Activated T-helper 9 cell treated with anti-CD3 and anti-CD28 coated beads, Interleukin-2, amount 50 U/mL, for 16 hours (primary cell): ENCODE measurements around the gene MYL3.
A peak's percentile ranks its signal among the peaks of the same experiment; 100 is the strongest.

ENCODE experiments used
- DNase-seq: peaks from one replicate; pipeline ENCODE4 v3.0.0-alpha.2; 2020; ENCODE audit warnings: low read depth

Gene MYL3

DNA sequence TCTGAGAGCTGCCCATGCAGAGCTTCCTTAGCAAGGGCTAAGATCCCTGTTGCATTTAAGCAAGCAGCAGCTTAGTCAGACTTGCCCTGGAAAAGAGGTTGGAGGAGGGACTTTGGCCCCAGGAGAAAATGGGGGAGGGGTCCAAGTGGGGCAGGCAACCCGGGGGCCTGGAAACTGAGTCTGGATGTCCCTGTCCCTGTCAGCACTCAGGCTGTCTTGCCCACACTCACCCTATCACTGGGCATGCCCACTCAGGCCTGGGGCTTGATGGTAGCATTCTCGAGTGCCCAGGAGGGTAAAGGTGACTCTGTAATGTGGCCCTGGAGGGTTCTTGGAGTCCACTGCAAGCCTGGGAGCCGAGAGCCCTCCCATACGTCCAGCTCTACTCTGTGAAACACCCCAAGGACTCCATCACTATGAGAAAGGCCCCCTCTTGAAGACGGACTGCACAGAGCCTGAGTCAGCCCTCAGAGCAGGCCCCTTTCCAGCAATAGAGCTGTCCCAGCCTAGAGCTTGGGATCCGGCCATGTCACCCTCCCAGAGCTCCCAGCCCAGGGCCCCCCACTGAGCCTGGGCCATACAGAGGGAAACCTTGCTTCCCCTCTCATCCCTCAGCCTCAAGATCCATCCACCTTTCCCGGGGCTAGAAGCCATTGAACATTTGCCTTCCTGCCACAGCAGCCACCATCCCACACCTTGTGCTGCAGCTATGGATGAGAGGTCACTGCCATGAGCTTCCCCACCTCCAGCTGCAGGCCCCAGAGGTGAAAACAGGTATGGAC, 13.4 kb downstream of the MYL3 start:
- no peak for DNase-seq

DNA sequence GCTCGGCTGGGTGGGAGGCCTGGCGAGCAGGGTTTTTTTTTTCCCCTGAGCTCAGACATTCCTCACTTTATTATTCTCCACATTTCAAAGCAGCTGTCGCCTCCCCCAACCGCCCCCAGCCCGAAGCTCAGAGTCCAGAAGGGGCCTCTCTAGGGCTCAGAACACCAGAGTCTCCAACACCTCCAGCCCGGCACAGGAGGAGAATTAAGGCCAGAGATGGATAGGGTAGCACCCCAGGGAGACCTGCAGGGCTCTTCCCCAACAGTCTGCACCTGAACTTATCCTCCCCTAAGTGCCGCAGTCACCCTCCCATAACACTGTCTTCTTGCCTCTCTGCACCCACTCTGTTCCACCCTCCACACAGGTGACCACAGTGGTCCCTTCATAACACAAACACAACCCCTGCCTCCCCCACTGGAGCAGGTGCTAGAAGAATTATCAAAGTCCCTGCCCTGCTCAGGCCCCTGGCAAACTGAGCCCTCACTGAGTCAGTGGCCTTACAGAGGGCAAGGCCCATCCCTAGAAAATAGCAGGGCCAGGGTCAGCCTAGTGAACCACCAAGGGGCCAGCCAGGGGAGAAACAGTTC, 14.1 kb downstream of the MYL3 start:
- DNase-seq: no peak

DNA sequence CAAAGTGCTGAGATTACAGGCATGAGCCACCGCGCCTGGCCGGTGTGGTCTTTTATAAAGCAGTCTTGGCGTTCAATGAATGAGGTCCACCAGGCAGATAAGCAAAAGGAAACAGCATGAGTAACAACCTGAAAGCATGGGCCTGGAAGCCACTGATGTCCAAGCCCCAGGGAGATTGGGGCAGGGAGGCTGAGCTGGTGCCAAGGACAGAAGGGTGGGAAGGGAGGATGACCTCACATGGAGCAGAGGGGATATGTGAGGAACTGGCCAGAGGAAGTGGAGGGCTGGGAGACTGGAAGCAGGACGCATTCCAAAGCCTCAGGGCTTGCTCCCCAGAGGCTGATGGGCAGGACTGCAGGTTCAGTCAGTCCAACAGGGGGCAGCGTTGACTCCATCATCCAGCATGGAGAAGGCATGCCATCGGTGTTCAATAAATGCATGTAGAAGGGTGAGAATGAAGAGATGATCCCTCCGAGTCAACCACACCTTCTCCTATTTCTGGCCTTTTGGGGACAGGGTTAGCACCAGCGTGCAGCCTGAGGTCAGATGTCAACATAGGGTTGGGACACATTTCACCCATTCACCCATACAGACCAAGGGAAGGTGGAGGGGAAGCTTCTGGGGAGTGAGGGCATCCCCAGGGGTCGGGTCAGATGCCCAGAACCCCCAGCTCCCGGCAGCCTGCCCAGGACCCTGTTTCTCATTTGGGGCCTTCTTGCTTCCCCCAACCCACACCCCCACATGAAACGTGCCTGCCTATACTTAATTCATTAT, 14.8 kb downstream of the MYL3 start:
- no peak for DNase-seq

DNA sequence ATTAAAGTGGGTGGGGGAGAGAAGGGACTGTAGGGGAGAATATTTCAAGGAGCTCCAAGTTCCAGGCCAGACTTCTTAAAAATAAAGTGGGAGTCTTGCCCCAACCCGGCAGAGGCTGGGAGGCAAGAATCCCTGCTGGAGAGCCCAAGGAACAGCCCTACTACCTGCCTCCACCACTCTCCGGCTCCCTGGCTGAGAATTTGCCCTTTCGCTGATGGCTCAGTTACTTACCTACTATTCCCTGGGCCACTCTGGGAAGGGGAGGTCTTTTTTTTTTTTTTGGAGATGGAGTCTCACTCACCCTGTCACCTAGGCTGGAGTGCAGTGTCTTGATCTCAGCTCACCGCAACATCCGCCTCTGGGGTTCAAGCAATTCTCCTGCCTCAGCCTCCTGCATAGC, 15.5 kb downstream of the MYL3 start:
- no peak for DNase-seq

DNA sequence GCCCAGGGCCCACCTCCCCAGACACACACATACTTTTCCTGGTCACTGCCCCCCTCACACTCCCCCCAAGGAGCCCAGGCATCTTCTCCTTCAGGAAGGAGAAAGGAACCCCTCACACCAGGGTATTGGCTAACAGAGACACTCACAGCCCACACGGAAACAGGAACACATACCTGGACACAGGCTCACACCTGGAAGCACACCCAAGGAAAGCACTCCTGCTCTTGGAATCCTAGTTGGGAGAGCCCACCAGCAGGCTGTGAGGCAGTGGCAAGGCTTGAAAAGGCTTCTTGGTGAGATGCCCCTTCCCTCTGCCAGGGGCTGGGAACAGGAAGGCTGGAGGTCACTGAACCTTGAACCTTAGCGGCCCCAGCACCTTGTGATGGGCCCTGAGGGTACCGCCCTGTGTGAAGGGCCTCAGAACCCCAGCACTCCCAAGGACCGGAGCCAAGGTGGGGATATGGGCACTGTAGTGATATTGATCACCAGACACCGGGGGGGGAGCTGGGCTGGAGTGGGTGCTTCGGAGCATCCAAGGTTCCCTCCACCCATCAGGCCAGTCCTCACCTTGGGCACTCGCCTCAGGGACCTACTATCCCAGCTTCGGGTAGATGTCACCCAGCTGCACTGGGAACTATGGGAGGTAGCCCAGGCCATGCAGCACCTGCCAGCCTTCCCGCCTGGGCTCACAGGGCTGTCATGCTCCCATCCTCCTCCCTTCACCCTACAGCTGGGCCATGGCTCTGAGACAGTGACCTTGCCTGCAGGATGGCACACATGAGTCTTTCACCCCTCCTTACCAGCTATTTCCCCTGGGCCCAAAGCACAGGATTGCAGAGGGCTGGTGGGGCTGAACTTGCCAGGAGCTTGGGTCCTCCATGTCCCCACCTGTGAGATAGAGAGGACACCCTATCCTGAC, 16.4 kb downstream of the MYL3 start:
- DNase-seq: no peak

DNA sequence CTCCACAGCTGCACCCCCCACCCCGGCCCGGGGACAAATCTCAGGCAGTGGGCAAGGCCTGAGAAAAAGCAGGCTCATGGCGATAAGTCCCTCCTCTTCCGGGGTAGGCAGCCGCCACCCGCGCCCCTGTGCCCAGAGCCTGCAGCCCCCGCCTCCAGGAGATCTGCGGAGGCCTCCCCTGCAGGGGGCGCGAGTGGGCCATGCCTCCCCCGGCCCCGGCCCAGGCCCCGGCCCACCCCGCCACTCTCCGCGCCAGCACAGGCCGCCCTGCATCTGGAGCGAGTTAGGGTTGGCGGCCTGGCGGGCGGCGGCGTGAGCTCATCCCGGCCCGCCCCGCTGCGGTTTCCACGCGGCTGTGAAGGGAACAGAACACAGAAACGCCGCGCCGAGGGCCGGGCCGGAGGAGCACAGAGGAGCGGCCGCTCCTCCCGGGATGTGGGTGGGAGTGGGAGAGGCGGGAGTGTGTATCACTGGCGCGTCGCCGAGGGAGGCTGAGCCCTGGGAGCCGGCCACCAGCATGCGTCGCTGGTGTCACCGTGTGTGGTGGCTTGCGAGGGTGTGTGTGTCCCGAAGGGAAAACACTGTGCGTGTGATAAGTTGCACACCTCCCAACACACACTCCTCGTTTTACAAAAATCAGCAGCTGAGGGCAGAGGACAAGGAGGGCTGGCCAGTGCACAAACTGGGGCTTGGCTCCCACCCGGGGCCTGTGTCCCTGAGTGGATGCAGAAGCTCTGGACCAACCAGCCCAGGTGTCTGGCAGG, 17.2 kb downstream of the MYL3 start:
- peak; percentile 63 for DNase-seq

DNA sequence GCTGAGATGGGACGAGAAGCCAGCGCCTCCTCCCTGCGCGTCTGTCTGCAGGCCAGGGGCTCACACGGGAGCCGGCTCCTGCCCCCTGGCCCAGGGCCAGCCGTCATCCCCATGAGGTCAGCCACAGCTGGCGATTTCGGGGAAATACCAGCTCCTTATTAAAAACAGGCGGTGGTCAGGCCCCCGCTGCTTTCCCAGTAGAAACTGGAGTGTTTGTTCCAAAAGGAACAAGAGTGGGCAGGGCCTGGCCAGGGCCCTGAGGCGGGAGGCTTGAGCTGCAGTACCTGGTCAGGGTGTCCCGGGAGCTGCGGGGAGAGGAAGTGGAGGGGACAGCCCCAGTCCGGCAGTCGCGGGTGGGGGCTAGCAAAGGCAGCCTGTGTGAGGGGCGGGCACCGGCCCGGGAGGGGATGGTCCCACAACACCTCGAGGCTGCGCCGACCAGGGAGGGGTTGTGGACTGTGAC, 17.8 kb downstream of the MYL3 start:
- no peak for DNase-seq

DNA sequence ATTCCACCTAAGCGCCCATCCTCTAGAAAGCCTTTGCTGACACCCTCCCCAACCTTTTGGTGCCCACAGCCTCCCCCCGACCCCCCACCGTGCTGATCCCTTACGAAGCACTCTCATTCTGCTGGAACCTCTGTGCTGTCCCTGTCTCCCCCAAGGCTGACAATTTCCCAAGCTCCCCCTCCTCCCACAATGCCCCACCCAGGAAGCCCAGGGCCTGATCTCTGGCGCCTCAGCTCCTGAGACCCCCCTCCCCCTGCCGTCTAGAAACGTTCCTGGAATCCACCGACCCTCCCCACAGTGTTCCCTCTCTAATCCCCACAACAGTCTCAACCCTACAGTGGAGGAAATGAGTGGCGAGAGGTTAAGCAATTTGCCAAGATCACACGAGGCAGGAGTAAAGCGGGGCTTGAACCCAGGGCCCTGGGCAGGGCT, 18.3 kb downstream of the MYL3 start:
- DNase-seq: no peak

DNA sequence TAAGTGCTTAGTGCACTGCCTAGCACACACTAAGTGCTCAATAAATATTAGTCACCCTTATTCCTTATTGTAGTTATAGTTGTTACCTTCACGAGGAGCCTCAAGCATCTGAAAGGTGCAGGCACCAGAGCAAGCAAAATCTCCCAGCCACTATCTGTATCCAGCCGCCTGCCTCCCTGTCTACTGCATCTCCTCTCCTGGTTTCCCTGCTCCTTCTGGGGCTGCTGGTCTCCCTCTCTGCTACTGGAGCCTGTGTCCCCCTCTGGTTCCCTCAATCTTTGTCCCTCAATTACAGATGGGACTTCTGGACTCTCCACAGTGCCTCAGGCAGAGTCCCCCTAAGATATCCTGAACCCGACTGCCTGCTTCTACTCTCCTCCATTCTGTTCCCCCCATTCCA, 18.8 kb downstream of the MYL3 start:
- DNase-seq: no peak

DNA sequence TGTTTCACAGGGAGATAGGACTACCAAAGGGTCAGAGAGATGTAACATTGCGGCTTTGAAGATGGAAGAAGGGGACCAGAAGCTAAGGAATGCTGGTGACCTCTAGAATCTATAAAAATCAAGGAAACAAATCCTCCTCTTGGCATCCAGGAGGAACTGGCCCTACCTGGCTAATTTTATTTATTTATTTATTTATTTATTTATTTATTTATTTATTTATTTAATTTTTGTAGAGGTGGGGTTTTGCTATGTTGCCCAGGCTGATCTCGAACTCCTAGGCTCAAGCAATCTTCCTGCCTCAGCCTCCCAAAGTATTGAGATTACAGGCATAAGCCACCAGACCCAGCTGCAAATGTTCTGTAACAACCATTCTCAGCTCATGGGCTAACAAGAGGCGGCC, 19.7 kb downstream of the MYL3 start:
- DNase-seq: no peak

DNA sequence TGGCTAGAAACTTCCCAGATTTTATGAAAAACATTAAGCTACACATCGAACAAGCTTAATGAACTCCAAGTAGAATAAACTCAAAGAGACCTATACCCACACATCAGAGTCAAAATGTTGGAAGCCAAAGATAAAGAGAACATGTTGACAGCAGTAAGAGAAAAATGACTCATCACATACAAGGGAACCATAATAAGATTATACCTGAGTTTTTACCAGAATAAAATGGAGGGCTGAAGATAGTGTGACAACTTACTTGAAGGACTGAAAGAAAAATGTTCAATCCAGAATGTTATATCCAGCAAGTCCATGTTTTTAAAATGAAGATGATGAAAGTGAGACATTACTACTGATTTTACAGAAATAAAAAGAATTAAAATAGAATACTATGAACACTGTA, 22.8 kb downstream of the MYL3 start:
- DNase-seq: no peak

DNA sequence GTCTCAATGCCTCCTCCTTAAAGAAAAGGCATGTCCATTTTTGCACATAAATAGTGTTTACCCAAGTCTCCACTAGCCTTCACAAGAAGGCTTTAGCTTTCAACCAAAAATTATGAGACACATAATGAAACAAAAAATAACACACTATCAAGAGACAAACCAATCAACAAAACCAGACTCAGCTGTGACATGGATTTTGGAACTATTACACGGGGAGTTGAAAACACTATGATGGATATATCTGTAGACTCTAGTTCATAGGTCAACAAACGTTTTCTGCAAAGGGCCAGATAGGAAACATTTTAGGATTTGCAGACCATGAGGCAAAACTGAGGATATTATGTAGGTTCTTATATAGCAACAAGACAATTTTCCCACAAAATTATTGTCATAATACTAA, 24.9 kb downstream of the MYL3 start:
- DNase-seq: no peak

DNA sequence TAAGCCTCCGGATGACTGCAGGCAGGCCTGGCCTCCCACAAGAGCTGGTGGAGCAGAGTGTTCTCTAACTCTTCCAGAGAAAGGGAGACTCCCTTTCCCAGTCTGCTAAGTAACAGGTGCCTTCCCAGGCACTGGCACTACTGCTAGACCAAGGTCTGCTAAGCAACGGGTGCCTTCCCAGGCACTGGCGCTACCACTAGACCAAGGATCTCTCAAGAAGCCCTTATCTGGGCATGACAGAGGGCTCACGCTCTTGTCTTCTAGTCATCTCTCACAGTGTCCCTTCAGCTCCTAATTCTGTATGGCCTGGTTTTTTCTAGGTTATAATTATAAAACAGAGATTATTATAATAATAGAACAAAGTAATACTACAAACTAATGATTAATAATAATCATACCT, 27.8 kb downstream of the MYL3 start:
- DNase-seq: no peak

DNA sequence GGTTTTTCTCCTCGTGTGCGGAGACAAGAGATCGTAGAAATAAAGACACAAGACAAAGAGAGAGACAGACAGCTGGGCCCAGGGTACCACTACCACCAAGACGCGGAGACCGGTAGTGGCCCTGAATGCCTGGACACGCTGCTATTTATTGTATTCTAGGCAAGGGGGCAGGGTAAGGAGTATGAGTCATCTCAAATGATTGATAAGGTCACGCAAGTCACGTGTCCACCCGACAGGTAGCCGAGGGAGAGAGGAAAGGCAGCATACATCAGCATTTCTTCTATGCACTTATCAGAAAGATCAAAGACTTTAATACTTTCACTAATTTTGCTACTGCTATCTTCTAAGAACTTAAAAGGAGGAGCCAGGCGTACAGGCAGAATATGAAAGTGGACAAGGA, 28.2 kb downstream of the MYL3 start:
- DNase-seq: no peak

DNA sequence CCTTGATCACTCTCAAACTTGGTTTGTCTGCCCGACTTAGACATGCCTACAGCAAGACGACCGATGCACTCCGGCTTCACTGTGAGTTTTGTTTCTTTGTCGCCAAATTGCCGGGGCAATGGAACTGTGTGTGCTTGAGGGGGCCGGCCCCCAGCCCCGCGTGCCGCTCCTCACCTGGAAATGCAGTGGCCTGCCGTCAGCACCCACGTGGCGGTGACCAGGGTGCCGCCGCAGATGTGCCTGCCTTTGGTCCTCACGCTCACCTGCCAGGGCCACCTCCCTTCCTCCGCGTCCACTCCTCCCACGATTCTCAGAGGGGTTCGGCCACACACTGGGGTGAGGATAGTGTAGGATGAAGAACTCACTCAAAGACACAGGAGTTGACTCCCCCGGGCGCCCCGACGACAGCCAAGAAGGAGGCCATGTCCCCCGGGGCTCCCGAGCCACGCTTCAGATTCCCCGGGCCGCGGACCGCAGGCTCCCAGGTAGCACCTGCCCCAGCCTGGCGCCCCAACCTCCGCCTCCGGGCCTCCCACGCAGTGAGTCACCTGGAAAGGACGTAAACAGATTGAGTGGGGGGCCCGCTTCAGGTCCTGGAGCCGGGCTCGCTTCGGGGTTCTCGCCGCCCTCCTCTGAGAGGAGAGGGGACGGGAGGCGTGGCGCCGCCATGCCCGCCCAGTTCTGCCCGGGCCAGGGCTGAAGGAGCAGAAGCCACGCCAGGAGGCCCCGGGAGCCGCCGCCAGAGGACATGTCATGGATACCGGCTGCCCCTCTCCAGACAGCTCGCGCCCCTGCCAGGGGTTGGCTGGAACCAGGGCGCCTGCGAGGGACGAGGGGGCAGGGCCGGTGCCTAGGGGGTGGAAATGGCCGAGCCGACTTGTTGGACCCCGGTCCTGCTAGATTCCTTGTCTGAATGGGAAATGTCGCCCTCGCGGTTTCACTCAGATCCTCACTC, 29.6 kb downstream of the MYL3 start:
- DNase-seq: no peak

DNA sequence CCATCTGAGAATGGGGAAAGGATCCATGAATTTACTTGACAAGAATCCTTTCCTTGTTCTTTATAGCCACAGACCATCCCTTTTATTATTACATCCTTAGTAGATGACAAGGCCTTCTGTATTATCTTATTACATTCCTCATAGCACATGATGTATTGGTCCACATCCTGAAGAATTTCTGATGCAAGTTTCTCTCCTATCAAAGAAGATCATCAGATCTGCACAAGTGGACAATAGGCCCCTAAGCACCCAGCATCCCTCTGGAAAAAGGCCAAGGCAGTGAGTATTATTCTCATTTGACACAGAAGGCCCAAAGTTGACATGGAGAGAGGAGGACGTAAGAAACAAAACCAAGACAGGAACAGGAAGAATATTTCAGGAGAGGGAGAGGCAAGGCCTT, 31.4 kb downstream of the MYL3 start:
- DNase-seq: no peak

DNA sequence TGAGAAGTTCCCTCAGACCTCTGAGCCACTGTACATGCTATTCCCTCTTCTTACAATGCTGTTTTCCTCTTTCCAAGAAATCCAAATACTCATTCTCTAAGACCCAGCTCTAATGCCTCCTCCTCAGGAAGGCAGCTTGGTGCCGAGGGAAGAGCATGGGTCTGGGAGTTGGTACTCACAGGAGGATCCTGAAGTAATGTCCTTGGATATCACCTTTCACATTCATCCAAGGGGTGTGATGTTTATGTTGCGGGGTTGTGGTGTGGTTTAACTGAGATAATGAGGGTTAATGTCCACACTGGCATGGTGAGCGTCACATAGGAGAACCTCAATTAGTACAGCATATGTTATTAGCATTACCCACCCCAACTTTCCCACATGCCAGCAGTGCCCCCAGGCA, 31.9 kb downstream of the MYL3 start:
- no peak for DNase-seq

DNA sequence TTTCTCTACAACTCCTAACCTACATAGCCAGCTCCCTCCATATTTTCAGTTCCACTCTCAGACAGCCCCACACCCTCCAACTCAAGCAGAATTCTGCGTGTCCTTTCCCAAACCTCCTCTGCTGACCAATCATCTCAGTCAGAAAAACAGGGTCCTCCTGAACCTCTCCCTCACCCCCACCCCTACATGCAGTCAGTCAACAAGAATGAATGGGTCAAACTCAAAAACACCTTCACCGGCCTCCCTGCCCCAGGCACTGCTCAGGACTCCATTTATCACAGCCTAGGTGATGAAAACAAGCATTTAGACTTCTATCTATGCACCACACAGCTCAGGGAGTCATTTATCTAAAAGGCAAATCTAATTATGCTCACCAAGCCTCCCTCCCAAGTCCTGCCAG, 32.4 kb downstream of the MYL3 start:
- no peak for DNase-seq

DNA sequence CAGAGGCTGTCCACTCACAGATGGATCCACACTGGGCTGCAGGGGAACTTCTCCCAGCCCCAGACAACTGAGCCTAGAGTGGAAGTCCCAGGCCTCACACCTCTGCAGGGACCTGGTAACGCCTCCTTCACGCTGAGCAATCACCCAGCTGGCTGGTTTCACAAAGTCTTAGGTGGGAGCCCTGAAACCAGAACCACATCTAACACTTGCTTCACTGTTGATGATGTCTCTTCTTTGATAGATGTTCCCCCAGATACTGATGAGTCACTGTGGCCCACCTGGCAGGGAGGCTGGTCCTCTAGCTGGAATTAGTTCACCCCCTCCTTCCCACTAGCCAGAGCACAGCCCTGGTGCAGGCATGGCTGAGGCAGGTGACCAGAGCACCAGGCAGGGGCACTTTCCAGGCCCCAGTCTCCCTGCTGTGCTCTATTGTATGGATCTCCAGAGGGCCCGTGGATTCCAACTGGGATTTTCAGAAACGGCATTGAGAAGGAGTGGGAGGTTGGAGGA, 33.5 kb downstream of the MYL3 start:
- DNase-seq: no peak

DNA sequence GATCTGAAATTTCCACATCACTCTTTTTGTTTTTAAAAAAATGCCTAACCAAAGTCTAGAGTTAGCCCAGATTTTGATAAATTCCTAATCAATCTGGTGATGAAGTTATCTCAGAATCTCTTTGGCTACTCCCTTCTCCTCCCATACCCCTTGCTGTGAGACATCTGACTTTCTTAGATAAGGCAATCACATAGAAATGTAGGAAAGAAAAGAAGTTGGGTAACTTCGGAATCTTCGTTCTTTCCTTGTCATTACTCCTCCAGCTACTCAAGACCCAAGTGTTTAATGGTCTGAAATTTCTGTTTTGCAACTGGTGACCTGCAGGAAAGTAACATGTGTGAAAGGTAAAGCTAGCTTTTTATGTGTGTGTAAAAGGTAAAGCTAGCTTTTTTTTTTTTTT, 37.8 kb downstream of the MYL3 start:
- no peak for DNase-seq
